B cell (primary cell): ENCODE measurements around the gene ANKRD44. TPM values are rescaled to one million over a fixed set of nuclear protein-coding genes. Genes with fewer than 3 reads are reported as not detected.

ENCODE experiments used
- ATAC-seq: fragments of 200-7000 bp; cut with Tn5 transposase; one replicate; pipeline ENCODE4 v1.10.0; 2021; ENCODE audit warnings: low read depth, mild to moderate bottlenecking, moderate number of reproducible peaks, moderate library complexity
- CTCF ChIA-PET: fragments of 350-600 bp; sonication (Branson Sonifier 250); formaldehyde crosslinking; loops from one replicate; lab custom pipeline; 2021; ENCODE audit warnings: antibody characterized with exemption, inconsistent platforms; lab: Charles Lee
- POLR2A ChIA-PET: fragments of 350-600 bp; sonication (Branson Sonifier 250); formaldehyde crosslinking; loops from one replicate; lab custom pipeline; 2021; ENCODE audit warnings: antibody characterized with exemption; lab: Charles Lee
- DNase-seq: peaks from one replicate; pipeline ENCODE4 v3.0.0; 2013
- H2AFZ ChIP-seq: 2 replicates; pipeline ENCODE4 v1.6.1; 2012; ENCODE audit warnings: mild to moderate bottlenecking, low read depth, low read length; ENCODE audit not compliant: insufficient read depth, poor library complexity, severe bottlenecking
- H3K27ac ChIP-seq, 2 donors: 1 replicate in 1 of 2; 2 replicates in 1 of 2; pipeline ENCODE4 v1.5.1; 2012 to 2013; ENCODE audit warnings: low read length in 2 of 2, mild to moderate bottlenecking in 2 of 2, moderate library complexity in 1 of 2
- H3K27me3 ChIP-seq, 4 experiments: fragments of 200-600 bp in 1 of 4; sonication (generic) in 1 of 4; replicated peaks in 1 of 4; 1 replicate in 2 of 4; 2 replicates in 2 of 4; pipeline versions ENCODE4 v1.6.1 to v1.7.0; 2013 to 2016; ENCODE audit warnings: low read length in 3 of 4, mild to moderate bottlenecking in 2 of 4, mixed read lengths in 1 of 4, moderate library complexity in 1 of 4; ENCODE audit not compliant: insufficient read depth in 4 of 4, control insufficient read depth in 3 of 4; ENCODE audit errors: control extremely low read depth in 1 of 4
- H3K36me3 ChIP-seq, 2 experiments: replicated peaks in 1 of 2; 1 replicate in 1 of 2; 2 replicates in 1 of 2; pipeline versions ENCODE4 v1.6.1 to v1.7.1; 2013; ENCODE audit warnings: low read length in 1 of 2; ENCODE audit not compliant: insufficient read depth in 2 of 2, control insufficient read depth in 1 of 2; ENCODE audit errors: control extremely low read depth in 1 of 2, extremely low read depth in 1 of 2
- H3K4me1 ChIP-seq, 2 donors: fragments of 200-600 bp in 1 of 2; sonication (generic) in 1 of 2; 1 replicate in 1 of 2; 2 replicates in 1 of 2; pipeline versions ENCODE4 v1.5.1 to v1.6.1; 2013 to 2017; ENCODE audit warnings: low read length in 2 of 2; ENCODE audit not compliant: control insufficient read depth in 2 of 2, insufficient read depth in 2 of 2
- H3K4me2 ChIP-seq: replicated peaks from 2 replicates; pipeline ENCODE3; 2012; ENCODE audit warnings: mild to moderate bottlenecking, low read depth, low read length; ENCODE audit not compliant: poor library complexity, severe bottlenecking
- H3K4me3 ChIP-seq, 5 experiments: fragments of 200-600 bp in 1 of 5; sonication (generic) in 1 of 5; 1 replicate in 3 of 5; 2 replicates in 2 of 5; pipeline versions ENCODE4 v1.5.1 to v1.7.0; 2011 to 2016; ENCODE audit warnings: low read length in 4 of 5, mild to moderate bottlenecking in 4 of 5, low read depth in 2 of 5, control low read depth in 1 of 5, moderate library complexity in 1 of 5; ENCODE audit not compliant: insufficient read depth in 1 of 5; ENCODE audit errors: control extremely low read depth in 1 of 5, extremely low read depth in 1 of 5
- H3K79me2 ChIP-seq: fragments of 200-600 bp; sonication (generic); one replicate; pipeline ENCODE4 v1.6.0; 2016; ENCODE audit warnings: low read length; ENCODE audit not compliant: control insufficient read depth, insufficient read depth
- H3K9ac ChIP-seq: fragments of 200-600 bp; sonication (generic); 2 replicates; pipeline ENCODE4 v1.6.1; 2017; ENCODE audit warnings: mild to moderate bottlenecking, low read length, moderate library complexity
- H3K9me3 ChIP-seq, 3 donors: one replicate each; pipeline versions ENCODE4 v1.6.1 to v1.7.1; 2013; ENCODE audit warnings: low read length in 2 of 3; ENCODE audit not compliant: control insufficient read depth in 2 of 3, insufficient read depth in 1 of 3; ENCODE audit errors: control extremely low read depth in 1 of 3
- H4K20me1 ChIP-seq: 2 replicates; pipeline ENCODE4 v1.6.0; 2012; ENCODE audit warnings: mild to moderate bottlenecking, low read length; ENCODE audit not compliant: insufficient read depth, control insufficient read depth, poor library complexity, severe bottlenecking
- H3K27ac Mint-ChIP-seq: one replicate; pipeline ENCODE4 v1.8.0; 2021; ENCODE audit warnings: mixed read lengths
- H3K27me3 Mint-ChIP-seq: one replicate; pipeline ENCODE4 v1.8.0; 2021; ENCODE audit warnings: mixed read lengths
- H3K4me1 Mint-ChIP-seq: one replicate; pipeline ENCODE4 v1.8.0; 2021; ENCODE audit warnings: mixed read lengths
- H3K4me3 Mint-ChIP-seq: one replicate; pipeline ENCODE4 v1.8.0; 2021; ENCODE audit warnings: mixed read lengths
- H3K9me3 Mint-ChIP-seq: one replicate; pipeline ENCODE4 v1.8.0; 2022; ENCODE audit warnings: mixed read lengths; ENCODE audit not compliant: insufficient read depth
- EZH2 ChIP-seq: IDR thresholded peaks from 2 replicates; pipeline ENCODE4 v1.6.1; 2012; ENCODE audit warnings: borderline replicate concordance, low read depth, mild to moderate bottlenecking, moderate library complexity, low read length; ENCODE audit not compliant: insufficient read depth, poor library complexity, severe bottlenecking
- WGBS: methylation state at CpG from one replicate; pipeline ENCODE4 v1.1.5; 2013; ENCODE audit warnings: missing lambda C conversion rate; ENCODE audit not compliant: insufficient coverage; 5-methylcytosine and 5-hydroxymethylcytosine counted together
- intact Hi-C: fragments of 100-400 bp; cut with micrococcal nuclease; formaldehyde crosslinking; loops from one replicate; pipeline ENCODE4 v1.10.0; 2022
- polyA plus RNA-seq: library from polyadenylated mRNA; depleted of rRNA; stranded (reverse); fragments of >200 nt; gene quantifications from 2 replicates; pipeline ENCODE4 v1.2.3, GENCODE V29; 2012
- total RNA-seq, 2 donors: library from RNA; stranded (reverse); fragments of 120-200 nt in 1 of 2; gene quantifications; 1 replicate in 1 of 2; 2 replicates in 1 of 2; pipeline versions ENCODE4 v1.2.3 to v1.2.4, GENCODE V29; 2013 to 2022
- TF ChIP-seq, protein P1 (sequence below): fragments of 200-600 bp; IDR thresholded peaks from one replicate; pipeline ENCODE4 v1.8.0; 2022; ENCODE audit warnings: antibody characterized with exemption, mild to moderate bottlenecking

ANKRD44 gene
- total and polyA plus RNA-seq, 2 donors (not counting 1 experiment from before 2014, with no cell fraction given), result 92.6 to 457 TPM

DNA sequence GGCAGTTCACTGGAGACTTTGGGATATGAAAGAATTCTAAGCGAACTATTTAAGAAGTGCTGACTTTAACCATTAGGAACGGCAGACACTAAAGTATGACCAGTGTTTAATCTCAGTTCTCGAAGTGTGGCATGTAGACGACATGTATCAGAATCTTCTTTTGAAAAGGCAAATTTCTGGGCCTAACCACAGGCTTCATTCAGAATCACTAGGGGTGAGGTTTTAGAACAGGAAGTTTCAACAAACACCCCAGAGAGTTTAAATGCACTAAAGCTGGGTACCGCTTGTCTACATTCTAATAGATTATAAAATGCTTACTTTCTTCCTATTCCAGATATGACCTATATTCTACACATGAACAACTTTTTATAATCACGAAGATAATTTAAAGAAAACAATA, 180.3 kb downstream of the ANKRD44 start:
- H3K27ac Mint-ChIP-seq, result peak overlapping the region; percentile 96
- CTCF ChIA-PET, result interaction anchor here (0.7 to 14.3 kb wide), 8 partner anchors 9 to 60 kb away, joined by 3 to 130 read pairs (median 4); no protein-coding TSS in a partner anchor
- POLR2A ChIA-PET, result interaction anchor here (0.6 to 2.9 kb wide), 6 partner anchors 10 to 181 kb away, joined by 3 to 9 read pairs (median 4); no protein-coding TSS in a partner anchor
- H3K27me3 Mint-ChIP-seq, result no peaks in the 10 kb centered on the region
- peak overlapping the region; percentile 21 for H3K9ac ChIP-seq
- H3K9me3 ChIP-seq, result peaks cover 0 to 3% (median 0%) of the 10 kb centered on the region in 3 donors
- no peak for TF ChIP-seq EZH2
- TF ChIP-seq, protein P1, sequence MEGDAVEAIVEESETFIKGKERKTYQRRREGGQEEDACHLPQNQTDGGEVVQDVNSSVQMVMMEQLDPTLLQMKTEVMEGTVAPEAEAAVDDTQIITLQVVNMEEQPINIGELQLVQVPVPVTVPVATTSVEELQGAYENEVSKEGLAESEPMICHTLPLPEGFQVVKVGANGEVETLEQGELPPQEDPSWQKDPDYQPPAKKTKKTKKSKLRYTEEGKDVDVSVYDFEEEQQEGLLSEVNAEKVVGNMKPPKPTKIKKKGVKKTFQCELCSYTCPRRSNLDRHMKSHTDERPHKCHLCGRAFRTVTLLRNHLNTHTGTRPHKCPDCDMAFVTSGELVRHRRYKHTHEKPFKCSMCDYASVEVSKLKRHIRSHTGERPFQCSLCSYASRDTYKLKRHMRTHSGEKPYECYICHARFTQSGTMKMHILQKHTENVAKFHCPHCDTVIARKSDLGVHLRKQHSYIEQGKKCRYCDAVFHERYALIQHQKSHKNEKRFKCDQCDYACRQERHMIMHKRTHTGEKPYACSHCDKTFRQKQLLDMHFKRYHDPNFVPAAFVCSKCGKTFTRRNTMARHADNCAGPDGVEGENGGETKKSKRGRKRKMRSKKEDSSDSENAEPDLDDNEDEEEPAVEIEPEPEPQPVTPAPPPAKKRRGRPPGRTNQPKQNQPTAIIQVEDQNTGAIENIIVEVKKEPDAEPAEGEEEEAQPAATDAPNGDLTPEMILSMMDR, result no peak
- H3K4me3 Mint-ChIP-seq, result peak overlapping the region; percentile 84
- no CpG with 5 or more reads among the region's 6 CpGs for WGBS
- H3K4me3 ChIP-seq, result peak overlapping the region in 3 of 5 experiments; percentile 14 to 52 (median 21)
- peak; percentile 75 for DNase-seq
- H3K79me2 ChIP-seq, result peaks cover 65% of the 10 kb centered on the region
- no peak overlapping the region for H2AFZ ChIP-seq
- H3K4me2 ChIP-seq, result peak overlapping the region; percentile 71
- peaks cover 66 to 69% of the 10 kb centered on the region in 2 donors for H3K4me1 ChIP-seq
- H3K36me3 ChIP-seq, result peaks cover 12 to 47% of the 10 kb centered on the region in 2 experiments
- no peaks in the 10 kb centered on the region for H3K27me3 ChIP-seq
- H3K27ac ChIP-seq, result peak overlapping the region; percentile 81 to 82
- peak; percentile 70 for ATAC-seq
- peaks cover 6% of the 10 kb centered on the region for H4K20me1 ChIP-seq
- H3K9me3 Mint-ChIP-seq, result no peaks in the 10 kb centered on the region
- intact Hi-C loops, result loop anchor here (1.0 to 5.0 kb wide), 4 partner anchors 15 to 180 kb away; partner anchors contain the start of gene ANKRD44
- peaks cover 69% of the 10 kb centered on the region for H3K4me1 Mint-ChIP-seq

DNA sequence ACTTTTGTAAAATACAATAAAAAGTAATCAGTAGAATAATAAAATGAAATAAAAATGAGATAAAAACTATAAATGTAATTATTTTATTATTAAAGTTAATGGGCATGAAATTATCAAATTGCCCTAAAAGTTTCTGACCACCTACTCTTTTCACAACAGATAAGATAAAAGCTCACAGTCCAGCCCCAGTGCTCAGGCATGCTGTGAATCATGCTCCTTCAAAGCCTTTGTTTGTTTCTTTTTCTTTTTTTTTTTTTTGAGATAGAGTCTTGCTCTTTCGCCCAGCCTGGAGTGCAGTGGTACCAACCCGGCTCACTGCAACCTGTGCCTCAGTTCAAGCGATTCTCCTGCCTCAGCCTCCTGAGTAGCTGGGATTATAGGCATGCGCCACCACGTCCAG, 181.7 kb downstream of the ANKRD44 start:
- no peak for ATAC-seq
- DNase-seq, result no peak
- peaks cover 0 to 3% (median 0%) of the 10 kb centered on the region in 3 donors for H3K9me3 ChIP-seq
- peak overlapping the region; percentile 80 for H3K27ac Mint-ChIP-seq
- no peak overlapping the region for H3K4me3 Mint-ChIP-seq
- H4K20me1 ChIP-seq, result peaks cover 6% of the 10 kb centered on the region
- ChIA-PET CTCF (interaction anchor here (1.0 to 14.3 kb wide), 6 partner anchors 14 to 183 kb away, joined by 3 to 130 read pairs (median 8); no protein-coding TSS in a partner anchor), POLR2A (interaction anchor here (1.1 to 2.3 kb wide), 2 partner anchors 17 to 24 kb away, joined by 3 to 8 read pairs; no protein-coding TSS in a partner anchor)
- H3K4me1 ChIP-seq, result peaks cover 61 to 64% of the 10 kb centered on the region in 2 donors
- intact Hi-C loops, result no loop called here
- H3K9ac ChIP-seq, result no peak overlapping the region
- H3K79me2 ChIP-seq, result peaks cover 59% of the 10 kb centered on the region
- peak overlapping the region in 1 of 2 donors; percentile 82 for H3K27ac ChIP-seq
- peaks cover 10 to 46% of the 10 kb centered on the region in 2 experiments for H3K36me3 ChIP-seq
- no peak overlapping the region for H3K4me3 ChIP-seq
- WGBS, result 98% methylated on average over 4 of the region's 5 CpGs
- H3K9me3 Mint-ChIP-seq, result no peaks in the 10 kb centered on the region
- no peak overlapping the region for H2AFZ ChIP-seq
- TF ChIP-seq, protein P1, result no peak
- TF ChIP-seq EZH2, result no peak
- no peaks in the 10 kb centered on the region for H3K27me3 Mint-ChIP-seq
- H3K4me2 ChIP-seq, result no peak overlapping the region
- peaks cover 63% of the 10 kb centered on the region for H3K4me1 Mint-ChIP-seq
- H3K27me3 ChIP-seq, result no peaks in the 10 kb centered on the region
